NCI-H82 (cell line): ENCODE data around the gene PHACTR1.
"Not testable (repeated sequence)": the region's sequence is repeated elsewhere in the genome, so short reads cannot be mapped to it uniquely, and the experiment has no call there.

ENCODE experiments used
- DNase-seq: peaks from one replicate; lab custom pipeline; 2025; lab: John Stamatoyannopoulos, UW

PHACTR1 gene

GRCh38 chr6:13315896-13316295 is 599.3 kb downstream of the PHACTR1 start:
- DNase-seq, result no peak

DNA sequence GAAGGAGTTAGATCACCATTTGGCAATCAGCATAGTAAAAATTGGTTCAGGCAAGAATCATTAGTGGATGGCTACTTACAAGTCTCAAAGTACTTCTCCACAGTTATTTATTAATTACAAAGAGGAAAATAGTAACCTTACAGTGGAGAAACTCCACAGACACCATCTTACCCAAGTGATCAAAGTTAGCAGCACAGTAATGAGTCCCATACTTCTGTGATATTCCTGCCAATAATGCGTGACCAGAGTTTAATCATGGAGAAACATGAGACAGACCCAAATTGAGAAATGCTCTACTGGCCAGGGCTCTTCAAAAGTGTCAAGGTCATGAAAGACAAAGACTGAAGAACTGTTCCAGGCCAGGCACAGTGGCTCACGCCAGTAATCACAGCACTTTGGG is 602.3 kb downstream of the PHACTR1 start:
- DNase-seq, result no peak

GRCh38 chr6:13319891-13320564 is 603.5 kb downstream of the PHACTR1 start:
- DNase-seq, result no peak

DNA sequence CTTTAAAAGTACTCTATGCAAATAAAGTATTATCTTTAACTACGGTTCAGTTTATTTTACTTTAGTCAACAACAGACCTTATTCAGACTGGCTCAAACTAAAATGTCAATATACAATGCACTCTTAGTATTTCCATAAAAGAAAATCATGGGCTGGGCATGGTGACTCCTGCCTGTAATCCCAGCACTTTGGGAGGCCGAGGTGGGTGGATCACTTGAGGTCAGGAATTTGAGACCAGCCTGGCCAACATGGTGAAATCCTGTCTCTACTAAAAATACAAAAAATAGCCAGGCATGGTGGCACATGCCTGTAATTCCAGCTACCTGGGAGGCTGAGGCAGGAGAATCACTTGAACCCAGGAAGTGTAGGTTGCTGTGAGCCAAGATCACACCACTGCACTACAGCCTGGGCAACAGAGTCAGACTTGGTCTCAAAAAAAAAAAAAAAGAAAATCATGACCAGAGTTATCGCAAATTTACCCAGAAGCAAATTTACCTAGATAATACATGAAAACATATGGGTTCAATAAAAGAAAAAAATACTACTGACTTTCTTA is 609.5 kb downstream of the PHACTR1 start:
- not testable (repeated sequence) for DNase-seq

GRCh38 chr6:13327691-13328075 is 611.1 kb downstream of the PHACTR1 start:
- peak; percentile 71 for DNase-seq

DNA sequence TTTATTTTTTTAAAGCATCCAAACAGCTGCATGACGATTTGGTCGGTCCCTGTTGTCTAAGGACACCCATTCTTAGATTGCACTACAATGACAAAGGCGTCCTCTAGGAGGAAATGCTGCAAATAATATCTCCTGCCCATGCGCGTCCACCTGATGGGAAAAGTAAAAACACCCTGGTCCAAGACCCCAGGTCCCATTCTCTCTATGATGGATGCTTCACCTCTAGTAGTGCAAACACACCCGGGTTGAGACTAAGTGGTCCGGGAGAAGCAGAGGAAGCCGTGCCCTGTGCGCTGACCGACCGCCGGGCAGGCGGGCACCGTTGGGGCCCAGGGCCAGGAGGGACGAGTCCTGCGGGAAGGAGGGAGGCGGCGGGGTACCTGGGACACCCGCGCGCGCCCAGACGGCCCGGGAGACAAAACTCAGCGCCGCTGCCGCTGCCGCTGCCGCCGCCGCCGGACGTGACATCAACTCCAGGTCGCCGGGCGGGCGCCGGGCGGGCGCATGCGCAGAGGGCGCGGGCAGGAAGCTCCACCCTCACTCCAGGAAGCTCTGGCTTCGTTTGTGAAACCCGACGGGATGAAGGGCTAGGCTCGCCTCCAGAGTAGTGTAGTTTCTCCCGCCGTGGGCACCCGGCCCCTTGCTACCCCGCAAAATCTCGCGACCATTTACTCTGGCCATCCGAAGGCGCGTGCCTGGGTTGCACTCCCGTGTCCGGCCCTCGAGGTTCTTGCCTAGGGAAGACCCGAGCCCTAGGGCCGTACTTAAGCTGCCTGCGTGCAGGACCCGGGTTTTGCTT is 611.7 kb downstream of the PHACTR1 start, which contains the start of gene TBC1D7:
TBC1D7 (minus strand) TSS at position 462 of the 799 bp plus-strand sequence. CDS start 1,639 bp downstream, outside the sequence.
- DNase-seq, result peak; percentile 93

GRCh38 chr6:13328875-13329183 is 612.3 kb downstream of the PHACTR1 start:
- DNase-seq, result no peak

DNA sequence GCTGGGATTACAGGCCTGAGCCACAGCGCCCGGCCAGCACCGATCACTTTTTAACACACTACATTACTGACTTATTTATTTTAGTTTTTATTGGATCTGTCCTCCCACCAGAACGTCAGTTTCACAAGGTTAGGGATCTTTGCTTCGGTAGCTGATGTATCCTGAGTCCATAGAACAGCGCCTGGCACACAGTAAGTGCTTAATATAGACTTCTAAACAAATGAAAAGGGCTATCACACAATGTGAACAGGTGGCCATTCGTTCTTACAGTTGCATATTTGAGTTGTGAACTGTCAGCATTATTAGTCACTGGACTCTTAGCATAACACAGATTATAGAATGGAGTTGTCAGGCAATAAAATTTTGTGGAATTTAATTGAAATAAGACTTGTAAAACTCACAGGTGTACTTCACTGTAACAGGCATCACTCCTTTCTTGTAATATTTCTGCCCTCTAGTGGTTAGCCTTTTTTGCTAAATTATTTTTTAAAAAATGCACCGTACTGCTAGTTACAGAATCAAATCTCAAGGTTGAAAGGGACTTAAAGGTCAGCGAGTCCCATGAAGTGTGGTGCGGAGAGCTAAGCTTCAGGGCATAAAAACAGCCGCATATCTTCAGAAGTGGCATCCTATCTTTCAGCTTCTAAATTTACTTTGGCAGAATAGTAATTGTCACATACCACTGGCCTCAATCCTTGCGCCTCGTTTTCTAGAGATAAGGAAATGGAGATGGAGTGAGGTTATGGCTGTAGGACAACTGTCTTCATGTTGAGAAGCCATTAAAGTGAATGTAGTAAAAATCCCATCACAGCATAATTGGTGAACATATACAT is 615.2 kb downstream of the PHACTR1 start:
- peak; percentile 50 for DNase-seq

- DNase-seq, result no peak
Observed at GRCh38 chr6:13332349-13332706, 615.8 kb downstream of the PHACTR1 start.

GRCh38 chr6:13334953-13335352 is 618.4 kb downstream of the PHACTR1 start:
- no peak for DNase-seq

DNA sequence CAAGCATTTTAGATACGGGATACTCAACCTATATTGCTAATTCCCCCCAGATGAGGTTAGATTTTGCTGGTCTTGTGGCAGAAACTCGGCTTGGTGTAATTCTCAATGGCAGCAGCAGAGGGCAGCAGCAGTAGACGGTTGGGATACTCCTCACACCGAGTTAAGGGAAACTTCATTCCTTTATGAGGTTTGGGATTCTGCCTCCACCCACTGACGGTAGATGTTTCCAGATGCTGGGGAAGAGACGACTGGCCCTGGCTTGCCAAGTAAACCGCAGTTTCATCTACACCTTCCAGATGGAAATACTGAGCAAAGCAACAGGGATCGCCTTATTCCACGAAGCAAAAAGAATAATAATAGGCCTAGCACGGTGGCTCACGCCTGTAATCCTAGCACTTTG is 620.0 kb downstream of the PHACTR1 start:
- DNase-seq, result peak; percentile 88

- DNase-seq, result no peak
Observed at GRCh38 chr6:13338038-13338437, 621.5 kb downstream of the PHACTR1 start.
